ENCODE data around the gene ATF1. TPM values are rescaled to one million over a fixed set of nuclear protein-coding genes. Genes with fewer than 3 reads are reported as not detected.

Gene ATF1
- total RNA-seq = 15.6 and 21.7 TPM in 2 replicates

GRCh38 chr12:50763639-50764285, at the start of gene ATF1:
Gene ATF1, plus strand, starts transcription at chr12:50764101. Its CDS starts 16,045 bp downstream, at chr12:50780146.

GRCh38 chr12:50842637-50843493, 79.0 kb downstream of the ATF1 start, which contains the start of gene TMPRSS12:
Gene TMPRSS12, plus strand, starts transcription at chr12:50842926. Its CDS starts 39 bp downstream, at chr12:50842965.

Other genes with a start within 250 kb of the ATF1 start
- not detected in 2 replicates for gene TMPRSS12, start 78.8 kb downstream of the ATF1 start, total RNA-seq
- gene HIGD1C, start 188.4 kb downstream of the ATF1 start, total RNA-seq = not detected in 2 replicates

All from airway epithelial cell (primary cell).